H9 (cell line): ENCODE results near the gene ENG. TPM values are rescaled to one million over a fixed set of nuclear protein-coding genes. Genes with fewer than 3 reads are reported as not detected.

Experiments
- DNase-seq: peaks from one replicate; pipeline ENCODE4 v3.0.0-alpha.2; 2017
- H2AFZ ChIP-seq: one replicate; pipeline ENCODE4 v1.6.1; 2013; ENCODE audit warnings: mild to moderate bottlenecking, low read length, control low read depth, moderate library complexity
- H2AK5ac ChIP-seq: 2 replicates; pipeline ENCODE4 v1.6.1; 2013; ENCODE audit warnings: low read length, control low read depth, mixed read lengths; ENCODE audit not compliant: insufficient read length
- H2BK120ac ChIP-seq: one replicate; pipeline ENCODE4 v1.6.1; 2013; ENCODE audit warnings: low read depth, mild to moderate bottlenecking, low read length, control low read depth, inconsistent platforms; ENCODE audit not compliant: poor library complexity, severe bottlenecking
- H2BK12ac ChIP-seq: 2 replicates; pipeline ENCODE4 v1.6.1; 2013; ENCODE audit warnings: low read length, control low read depth, mixed read lengths, low read depth; ENCODE audit not compliant: insufficient read length
- H2BK15ac ChIP-seq: 2 replicates; pipeline ENCODE4 v1.6.1; 2013; ENCODE audit warnings: low read depth, low read length, control low read depth
- H2BK20ac ChIP-seq: one replicate; pipeline ENCODE4 v1.6.1; 2013; ENCODE audit warnings: low read depth, mild to moderate bottlenecking, low read length, control low read depth, inconsistent platforms; ENCODE audit not compliant: poor library complexity, severe bottlenecking
- H2BK5ac ChIP-seq: 2 replicates; pipeline ENCODE4 v1.6.1; 2013; ENCODE audit warnings: low read length, control low read depth, mixed read lengths; ENCODE audit not compliant: insufficient read length
- H3K14ac ChIP-seq: 2 replicates; pipeline ENCODE4 v1.6.1; 2013; ENCODE audit warnings: low read length, control low read depth; ENCODE audit not compliant: insufficient read depth
- H3K18ac ChIP-seq: 2 replicates; pipeline ENCODE4 v1.6.1; 2013; ENCODE audit warnings: low read depth, mild to moderate bottlenecking, mixed read lengths, low read length, control low read depth; ENCODE audit not compliant: insufficient read length
- H3K23ac ChIP-seq: 2 replicates; pipeline ENCODE4 v1.6.1; 2013; ENCODE audit warnings: low read length, control low read depth, mixed read lengths, low read depth; ENCODE audit not compliant: insufficient read length
- H3K23me2 ChIP-seq: 2 replicates; pipeline ENCODE4 v1.6.1; 2013; ENCODE audit warnings: low read depth, mild to moderate bottlenecking, mixed read lengths, low read length, control low read depth; ENCODE audit not compliant: insufficient read length, poor library complexity, severe bottlenecking
- H3K27ac ChIP-seq: 2 replicates; pipeline ENCODE4 v1.5.1; 2013; ENCODE audit warnings: low read length, control low read depth, mixed read lengths, low read depth; ENCODE audit not compliant: insufficient read length
- H3K27me3 ChIP-seq: 2 replicates; pipeline ENCODE4 v1.6.1; 2013; ENCODE audit warnings: low read length, control low read depth, inconsistent platforms; ENCODE audit not compliant: insufficient read depth
- H3K4ac ChIP-seq: 2 replicates; pipeline ENCODE4 v1.6.1; 2013; ENCODE audit warnings: low read depth, mild to moderate bottlenecking, control low read depth, inconsistent platforms, low read length, moderate library complexity
- H3K4me1 ChIP-seq: 2 replicates; pipeline ENCODE4 v1.6.1; 2013; ENCODE audit warnings: low read length, control low read depth, inconsistent platforms; ENCODE audit not compliant: insufficient read depth
- H3K4me2 ChIP-seq: 2 replicates; pipeline ENCODE4 v1.6.1; 2013; ENCODE audit warnings: low read length, control low read depth, mixed read lengths; ENCODE audit not compliant: insufficient read length, insufficient read depth
- H3K56ac ChIP-seq: 2 replicates; pipeline ENCODE4 v1.6.1; 2013; ENCODE audit warnings: low read depth, mild to moderate bottlenecking, mixed read lengths, low read length, control low read depth; ENCODE audit not compliant: insufficient read length
- H3K79me1 ChIP-seq: 2 replicates; pipeline ENCODE4 v1.6.1; 2013; ENCODE audit warnings: low read depth, mild to moderate bottlenecking, moderate library complexity, low read length, control low read depth, inconsistent platforms; ENCODE audit not compliant: insufficient read depth, poor library complexity, severe bottlenecking
- H3K79me2 ChIP-seq: 2 replicates; pipeline ENCODE4 v1.6.1; 2013; ENCODE audit warnings: low read length, control low read depth, inconsistent platforms; ENCODE audit not compliant: insufficient read depth
- H3K9ac ChIP-seq: 2 replicates; pipeline ENCODE4 v1.6.1; 2013; ENCODE audit warnings: low read length, control low read depth, mixed read lengths; ENCODE audit not compliant: insufficient read length; ENCODE audit errors: extremely low read depth
- H3K9me3 ChIP-seq: one replicate; pipeline ENCODE4 v1.6.1; 2013; ENCODE audit warnings: low read depth, low read length, inconsistent platforms; ENCODE audit not compliant: control insufficient read depth
- H3T11ph ChIP-seq: one replicate; pipeline ENCODE4 v1.6.1; 2013; ENCODE audit warnings: mild to moderate bottlenecking, low read length, control low read depth, inconsistent platforms
- H4K20me1 ChIP-seq: one replicate; pipeline ENCODE4 v1.6.1; 2013; ENCODE audit not compliant: control insufficient read depth, insufficient read length, insufficient read depth
- H4K5ac ChIP-seq: 2 replicates; pipeline ENCODE4 v1.6.1; 2013; ENCODE audit warnings: low read depth, mild to moderate bottlenecking, mixed read lengths, low read length, control low read depth; ENCODE audit not compliant: insufficient read length
- H4K8ac ChIP-seq: replicated peaks from 2 replicates; pipeline ENCODE4 v1.6.1; 2013; ENCODE audit warnings: low read length, control low read depth, mixed read lengths, low read depth; ENCODE audit not compliant: insufficient read length
- H4K91ac ChIP-seq: 2 replicates; pipeline ENCODE4 v1.6.1; 2013; ENCODE audit warnings: low read depth, mild to moderate bottlenecking, moderate library complexity, mixed read lengths, low read length, control low read depth; ENCODE audit not compliant: insufficient read length
- H3K27ac Mint-ChIP-seq, 3 experiments: 2 replicates in 2 of 3; 3 replicates in 1 of 3; pipeline ENCODE4 v1.8.0; 2020 to 2021; ENCODE audit warnings: mixed read lengths in 3 of 3, mild to moderate bottlenecking in 1 of 3, moderate library complexity in 1 of 3
- H3K27me3 Mint-ChIP-seq: 2 replicates; pipeline ENCODE4 v1.8.0; 2021; ENCODE audit warnings: low read depth, mild to moderate bottlenecking, moderate library complexity, mixed read lengths
- H3K36me3 Mint-ChIP-seq, 3 experiments: 2 replicates in 2 of 3; 3 replicates in 1 of 3; pipeline ENCODE4 v1.8.0; 2020 to 2021; ENCODE audit warnings: low read depth in 3 of 3, mixed read lengths in 3 of 3; ENCODE audit not compliant: insufficient read depth in 1 of 3
- H3K4me1 Mint-ChIP-seq, 2 experiments: 2 replicates each; pipeline ENCODE4 v1.8.0; 2020; ENCODE audit warnings: mixed read lengths in 2 of 2
- H3K4me3 Mint-ChIP-seq, 2 experiments: 2 replicates in 1 of 2; 3 replicates in 1 of 2; pipeline ENCODE4 v1.8.0; 2020 to 2021; ENCODE audit warnings: mild to moderate bottlenecking in 2 of 2, mixed read lengths in 2 of 2, moderate library complexity in 1 of 2
- H3K9me3 Mint-ChIP-seq, 2 experiments: 2 replicates in 1 of 2; 3 replicates in 1 of 2; pipeline ENCODE4 v1.8.0; 2020; ENCODE audit warnings: mild to moderate bottlenecking in 2 of 2, mixed read lengths in 2 of 2, moderate library complexity in 1 of 2
- CTCF ChIP-seq: fragments of 200-600 bp; sonication (generic); conservative IDR thresholded peaks from 3 replicates; pipeline ENCODE4 v1.8.0; 2021; ENCODE audit warnings: antibody characterized with exemption, mild to moderate bottlenecking
- WGBS: extraction: QIAGEN DNeasy Blood & Tissue Kit; methylation state at CpG from one replicate; pipeline ENCODE4 v1.1.7; 2013; ENCODE audit warnings: missing lambda C conversion rate, low lambda C conversion rate, mixed read lengths; ENCODE audit not compliant: insufficient read length; ENCODE audit errors: extremely low coverage; 5-methylcytosine and 5-hydroxymethylcytosine counted together
- total RNA-seq: library from RNA; stranded (reverse); gene quantifications from 2 replicates; pipeline ENCODE4 v1.2.1, GENCODE V29; 2021

ENG gene
- total RNA-seq, 1 experiment from 2014 or later: 2.1 TPM

DNA sequence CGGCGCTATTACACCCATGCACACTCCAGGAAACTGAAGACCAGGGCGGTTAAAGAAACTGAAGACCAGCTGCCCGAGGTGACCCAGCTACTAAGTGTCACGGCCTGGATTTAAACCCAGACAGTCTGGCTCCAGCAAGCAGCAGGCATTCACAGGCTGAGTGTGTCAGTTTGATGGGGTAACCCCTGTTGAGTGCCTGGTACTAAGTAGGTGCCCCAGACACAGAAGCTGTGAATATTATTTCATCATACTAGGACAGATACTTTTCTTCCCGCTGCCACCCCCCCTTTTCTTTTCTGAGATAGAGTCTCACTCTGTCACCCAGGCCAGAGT lies 7.3 kb downstream of the ENG start:
- Histone ChIP-seq H3T11ph (no peak overlapping the region), H3K27me3 (no peaks in the 10 kb centered on the region), H4K5ac (no peak overlapping the region), H3K23ac (no peak overlapping the region), H2AK5ac (no peak overlapping the region), H4K91ac (no peak overlapping the region), H3K4me2 (no peak overlapping the region), H3K4ac (no peak overlapping the region), H2BK120ac (no peak overlapping the region), H3K14ac (no peak overlapping the region), H3K56ac (no peak overlapping the region), H3K4me1 (no peaks in the 10 kb centered on the region), H3K79me2 (no peaks in the 10 kb centered on the region), H2BK20ac (no peak overlapping the region), H4K20me1 (no peaks in the 10 kb centered on the region), H3K79me1 (no peaks in the 10 kb centered on the region), H2AFZ (no peak overlapping the region), H3K23me2 (no peaks in the 10 kb centered on the region), H3K9me3 (no peaks in the 10 kb centered on the region), H2BK15ac (no peak overlapping the region), H4K8ac (no peak overlapping the region), H2BK5ac (no peak overlapping the region), H3K27ac (no peak overlapping the region), H2BK12ac (no peak overlapping the region), H3K18ac (no peak overlapping the region), H3K9ac (no peak overlapping the region)
- no peak overlapping the region for H3K4me3 Mint-ChIP-seq
- peaks cover 0 to 8% (median 4%) of the 10 kb centered on the region in 3 experiments; a peak in 3 of 7 replicates for H3K36me3 Mint-ChIP-seq
- H3K27me3 Mint-ChIP-seq: peaks cover 2% of the 10 kb centered on the region
- H3K9me3 Mint-ChIP-seq: peaks cover 5 to 12% of the 10 kb centered on the region in 2 experiments; a peak in 3 of 5 replicates
- H3K27ac Mint-ChIP-seq: no peak overlapping the region
- no CpG with 5 or more reads among the region's 6 CpGs for WGBS
- H3K4me1 Mint-ChIP-seq: peaks cover 4 to 6% of the 10 kb centered on the region in 2 experiments; a peak in 3 of 4 replicates
- DNase-seq: no peak
- no peak for TF ChIP-seq CTCF
